ENCODE measurements around the gene KNDC1.

DNA sequence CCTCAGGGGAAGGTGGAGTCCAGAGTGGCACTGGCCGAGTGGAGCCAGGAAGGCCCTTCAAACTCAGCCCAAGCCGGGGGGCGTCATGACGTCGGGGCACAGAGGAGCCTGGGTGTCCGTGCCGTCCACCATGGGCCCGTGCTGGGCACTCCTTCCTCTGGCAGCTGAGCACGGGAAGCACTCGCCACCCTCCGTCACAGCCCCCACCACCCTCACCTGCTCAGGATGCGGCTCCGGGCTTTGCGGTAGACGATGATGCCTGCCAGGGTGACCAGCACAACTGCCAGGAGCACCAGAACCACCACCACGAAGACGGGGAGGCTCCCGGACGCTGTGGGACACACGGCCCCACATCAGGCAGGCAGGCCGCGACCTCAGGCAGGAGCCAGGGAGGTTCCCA is 108.5 kb downstream of the KNDC1 start:
- TF ChIP-seq, protein P1, sequence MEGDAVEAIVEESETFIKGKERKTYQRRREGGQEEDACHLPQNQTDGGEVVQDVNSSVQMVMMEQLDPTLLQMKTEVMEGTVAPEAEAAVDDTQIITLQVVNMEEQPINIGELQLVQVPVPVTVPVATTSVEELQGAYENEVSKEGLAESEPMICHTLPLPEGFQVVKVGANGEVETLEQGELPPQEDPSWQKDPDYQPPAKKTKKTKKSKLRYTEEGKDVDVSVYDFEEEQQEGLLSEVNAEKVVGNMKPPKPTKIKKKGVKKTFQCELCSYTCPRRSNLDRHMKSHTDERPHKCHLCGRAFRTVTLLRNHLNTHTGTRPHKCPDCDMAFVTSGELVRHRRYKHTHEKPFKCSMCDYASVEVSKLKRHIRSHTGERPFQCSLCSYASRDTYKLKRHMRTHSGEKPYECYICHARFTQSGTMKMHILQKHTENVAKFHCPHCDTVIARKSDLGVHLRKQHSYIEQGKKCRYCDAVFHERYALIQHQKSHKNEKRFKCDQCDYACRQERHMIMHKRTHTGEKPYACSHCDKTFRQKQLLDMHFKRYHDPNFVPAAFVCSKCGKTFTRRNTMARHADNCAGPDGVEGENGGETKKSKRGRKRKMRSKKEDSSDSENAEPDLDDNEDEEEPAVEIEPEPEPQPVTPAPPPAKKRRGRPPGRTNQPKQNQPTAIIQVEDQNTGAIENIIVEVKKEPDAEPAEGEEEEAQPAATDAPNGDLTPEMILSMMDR (IDR thresholded peaks at IDR 0.05), result no peak
- no peak for TF ChIP-seq POLR2AphosphoS5 (IDR thresholded peaks at IDR 0.05)
